MM.1S (cell line): ENCODE measurements around the gene DEFB124.
A peak's percentile ranks its signal among the peaks of the same experiment; 100 is the strongest.

Experiments used
- EZH2 ChIP-seq: fragments of 300-600 bp; sonication (generic); optimal IDR thresholded peaks from 2 replicates; pipeline ENCODE3; 2017; ENCODE audit warnings: low read depth, mild to moderate bottlenecking, antibody characterized with exemption, low read length, mixed read lengths
- EZH2phosphoT487 ChIP-seq: fragments of 300-600 bp; sonication (generic); IDR thresholded peaks from 2 replicates; pipeline ENCODE4 v1.6.1; 2018; ENCODE audit warnings: antibody characterized with exemption, low read length
- TF ChIP-seq, protein P1 (sequence below): fragments of 300-600 bp; sonication (generic); IDR thresholded peaks from 2 replicates; pipeline ENCODE4 v1.5.1; 2016; ENCODE audit warnings: antibody characterized with exemption, low read length, mixed read lengths

DNA sequence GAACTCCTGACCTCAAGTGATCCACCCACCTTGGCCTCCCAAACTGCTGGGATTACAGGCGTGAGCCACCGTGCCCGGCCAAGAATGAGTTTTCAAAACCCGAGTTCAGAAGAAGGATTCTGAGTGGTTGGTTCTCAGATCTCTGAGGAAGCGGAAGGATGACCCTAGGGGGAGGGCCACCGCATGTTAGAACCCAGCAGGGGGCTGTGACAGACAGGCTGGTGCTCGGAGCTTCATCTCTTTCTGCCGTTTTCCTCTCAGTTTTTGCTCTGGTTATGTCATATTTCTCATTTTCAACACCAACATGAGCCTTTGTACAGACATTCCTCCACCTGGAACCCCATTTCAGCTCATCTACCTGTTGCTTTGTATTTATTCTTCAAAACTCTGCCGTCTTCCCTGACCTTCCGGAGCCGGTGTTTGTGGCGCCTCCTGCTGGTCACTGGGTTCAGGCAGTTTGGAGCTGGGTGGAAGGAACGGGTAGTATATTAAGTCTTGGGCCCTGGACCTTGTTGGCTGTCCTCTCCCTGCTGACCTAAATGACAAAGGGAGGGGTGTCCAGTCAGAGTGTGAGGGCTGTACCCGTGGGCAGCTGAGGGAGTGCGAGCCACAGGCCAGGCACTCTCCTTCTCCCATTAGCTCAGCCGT is 34.8 kb downstream of the DEFB124 start, which contains the start of gene DEFB123:
- TF ChIP-seq, protein P1, sequence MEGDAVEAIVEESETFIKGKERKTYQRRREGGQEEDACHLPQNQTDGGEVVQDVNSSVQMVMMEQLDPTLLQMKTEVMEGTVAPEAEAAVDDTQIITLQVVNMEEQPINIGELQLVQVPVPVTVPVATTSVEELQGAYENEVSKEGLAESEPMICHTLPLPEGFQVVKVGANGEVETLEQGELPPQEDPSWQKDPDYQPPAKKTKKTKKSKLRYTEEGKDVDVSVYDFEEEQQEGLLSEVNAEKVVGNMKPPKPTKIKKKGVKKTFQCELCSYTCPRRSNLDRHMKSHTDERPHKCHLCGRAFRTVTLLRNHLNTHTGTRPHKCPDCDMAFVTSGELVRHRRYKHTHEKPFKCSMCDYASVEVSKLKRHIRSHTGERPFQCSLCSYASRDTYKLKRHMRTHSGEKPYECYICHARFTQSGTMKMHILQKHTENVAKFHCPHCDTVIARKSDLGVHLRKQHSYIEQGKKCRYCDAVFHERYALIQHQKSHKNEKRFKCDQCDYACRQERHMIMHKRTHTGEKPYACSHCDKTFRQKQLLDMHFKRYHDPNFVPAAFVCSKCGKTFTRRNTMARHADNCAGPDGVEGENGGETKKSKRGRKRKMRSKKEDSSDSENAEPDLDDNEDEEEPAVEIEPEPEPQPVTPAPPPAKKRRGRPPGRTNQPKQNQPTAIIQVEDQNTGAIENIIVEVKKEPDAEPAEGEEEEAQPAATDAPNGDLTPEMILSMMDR, result peak; percentile 32
- TF ChIP-seq EZH2, result no peak
- TF ChIP-seq EZH2phosphoT487, result no peak
